HL-60 (cell line): Measurements from ENCODE around the gene TBX2.

Source experiments
- POLR2AphosphoS5 ChIP-seq: IDR thresholded peaks from 2 replicates; pipeline ENCODE4 v1.6.1; 2012; ENCODE audit warnings: low read depth
- TF ChIP-seq, protein P1 (sequence below): IDR thresholded peaks from 2 replicates; pipeline ENCODE4 v1.6.1; 2012; ENCODE audit warnings: low read depth; ENCODE audit not compliant: insufficient replicate concordance
- TF ChIP-seq, protein P2 (sequence below): IDR thresholded peaks from one replicate; pipeline ENCODE4 v1.5.1; 2011; ENCODE audit warnings: low read length, control low read depth, inconsistent platforms; ENCODE audit not compliant: insufficient read depth

DNA sequence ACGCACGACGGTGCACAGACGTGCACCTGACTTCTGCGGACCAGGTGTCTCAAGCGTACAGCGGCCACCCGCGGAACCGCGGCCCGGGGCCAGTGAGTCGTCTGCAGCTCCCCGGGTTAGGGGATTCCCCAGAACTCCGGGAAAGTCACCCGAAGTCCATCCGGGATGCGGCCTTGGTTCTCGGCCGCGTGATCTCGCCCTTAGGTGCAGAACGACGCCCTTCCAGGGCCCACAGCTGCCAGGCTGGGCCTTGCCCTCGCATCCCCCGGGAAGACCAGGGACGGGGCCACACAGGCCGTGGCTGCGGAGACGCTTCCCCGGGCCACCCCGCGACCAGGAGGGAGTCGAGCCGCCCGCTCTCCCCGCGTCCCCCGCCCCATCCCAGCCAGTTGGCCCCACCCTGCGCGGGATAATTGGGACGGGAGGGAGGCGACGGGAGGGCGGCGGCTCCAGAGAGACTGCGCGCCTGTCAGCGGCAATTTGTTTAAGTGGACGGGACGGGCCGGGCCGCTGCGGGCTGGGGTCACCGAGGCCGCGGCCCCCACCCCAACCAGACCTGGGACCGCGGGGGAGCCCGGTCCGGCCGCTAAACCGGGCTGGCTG, 3.6 kb upstream of the TBX2 start:
- TF ChIP-seq, protein P1, sequence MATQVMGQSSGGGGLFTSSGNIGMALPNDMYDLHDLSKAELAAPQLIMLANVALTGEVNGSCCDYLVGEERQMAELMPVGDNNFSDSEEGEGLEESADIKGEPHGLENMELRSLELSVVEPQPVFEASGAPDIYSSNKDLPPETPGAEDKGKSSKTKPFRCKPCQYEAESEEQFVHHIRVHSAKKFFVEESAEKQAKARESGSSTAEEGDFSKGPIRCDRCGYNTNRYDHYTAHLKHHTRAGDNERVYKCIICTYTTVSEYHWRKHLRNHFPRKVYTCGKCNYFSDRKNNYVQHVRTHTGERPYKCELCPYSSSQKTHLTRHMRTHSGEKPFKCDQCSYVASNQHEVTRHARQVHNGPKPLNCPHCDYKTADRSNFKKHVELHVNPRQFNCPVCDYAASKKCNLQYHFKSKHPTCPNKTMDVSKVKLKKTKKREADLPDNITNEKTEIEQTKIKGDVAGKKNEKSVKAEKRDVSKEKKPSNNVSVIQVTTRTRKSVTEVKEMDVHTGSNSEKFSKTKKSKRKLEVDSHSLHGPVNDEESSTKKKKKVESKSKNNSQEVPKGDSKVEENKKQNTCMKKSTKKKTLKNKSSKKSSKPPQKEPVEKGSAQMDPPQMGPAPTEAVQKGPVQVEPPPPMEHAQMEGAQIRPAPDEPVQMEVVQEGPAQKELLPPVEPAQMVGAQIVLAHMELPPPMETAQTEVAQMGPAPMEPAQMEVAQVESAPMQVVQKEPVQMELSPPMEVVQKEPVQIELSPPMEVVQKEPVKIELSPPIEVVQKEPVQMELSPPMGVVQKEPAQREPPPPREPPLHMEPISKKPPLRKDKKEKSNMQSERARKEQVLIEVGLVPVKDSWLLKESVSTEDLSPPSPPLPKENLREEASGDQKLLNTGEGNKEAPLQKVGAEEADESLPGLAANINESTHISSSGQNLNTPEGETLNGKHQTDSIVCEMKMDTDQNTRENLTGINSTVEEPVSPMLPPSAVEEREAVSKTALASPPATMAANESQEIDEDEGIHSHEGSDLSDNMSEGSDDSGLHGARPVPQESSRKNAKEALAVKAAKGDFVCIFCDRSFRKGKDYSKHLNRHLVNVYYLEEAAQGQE, result no peak
- TF ChIP-seq, protein P2, sequence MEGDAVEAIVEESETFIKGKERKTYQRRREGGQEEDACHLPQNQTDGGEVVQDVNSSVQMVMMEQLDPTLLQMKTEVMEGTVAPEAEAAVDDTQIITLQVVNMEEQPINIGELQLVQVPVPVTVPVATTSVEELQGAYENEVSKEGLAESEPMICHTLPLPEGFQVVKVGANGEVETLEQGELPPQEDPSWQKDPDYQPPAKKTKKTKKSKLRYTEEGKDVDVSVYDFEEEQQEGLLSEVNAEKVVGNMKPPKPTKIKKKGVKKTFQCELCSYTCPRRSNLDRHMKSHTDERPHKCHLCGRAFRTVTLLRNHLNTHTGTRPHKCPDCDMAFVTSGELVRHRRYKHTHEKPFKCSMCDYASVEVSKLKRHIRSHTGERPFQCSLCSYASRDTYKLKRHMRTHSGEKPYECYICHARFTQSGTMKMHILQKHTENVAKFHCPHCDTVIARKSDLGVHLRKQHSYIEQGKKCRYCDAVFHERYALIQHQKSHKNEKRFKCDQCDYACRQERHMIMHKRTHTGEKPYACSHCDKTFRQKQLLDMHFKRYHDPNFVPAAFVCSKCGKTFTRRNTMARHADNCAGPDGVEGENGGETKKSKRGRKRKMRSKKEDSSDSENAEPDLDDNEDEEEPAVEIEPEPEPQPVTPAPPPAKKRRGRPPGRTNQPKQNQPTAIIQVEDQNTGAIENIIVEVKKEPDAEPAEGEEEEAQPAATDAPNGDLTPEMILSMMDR, result no peak
- no peak for TF ChIP-seq POLR2AphosphoS5
